Thoracic aorta (tissue), 2 donors: ENCODE data around the gene MYO1D. TPM values are rescaled to one million over a fixed set of nuclear protein-coding genes. Genes with fewer than 3 reads are reported as not detected.

Source experiments
- ATAC-seq: fragments of 150-250 bp; one replicate; pipeline ENCODE4 v1.8.0; 2017; ENCODE audit warnings: low read depth; ENCODE audit not compliant: insufficient number of reproducible peaks, low FRiP score
- DNase-seq: peaks from one replicate; pipeline ENCODE4 v3.0.0-alpha.2; 2020; ENCODE audit warnings: low spot score
- H3K27ac ChIP-seq, 2 donors: fragments of 200-600 bp; sonication (generic); 1 replicate in 1 of 2; 2 replicates in 1 of 2; pipeline ENCODE4 v1.5.1; 2016; ENCODE audit warnings: mild to moderate bottlenecking in 2 of 2, moderate library complexity in 2 of 2
- H3K27me3 ChIP-seq: fragments of 200-600 bp; sonication (generic); replicated peaks from 2 replicates; pipeline ENCODE4 v1.6.0; 2016; ENCODE audit warnings: mild to moderate bottlenecking; ENCODE audit not compliant: insufficient read depth
- H3K36me3 ChIP-seq: fragments of 200-600 bp; sonication (generic); one replicate; pipeline ENCODE4 v1.5.1; 2016
- H3K4me1 ChIP-seq, 2 donors: fragments of 200-600 bp; sonication (generic); 1 replicate in 1 of 2; 2 replicates in 1 of 2; pipeline versions ENCODE4 v1.5.1 to v1.6.0; 2016; ENCODE audit warnings: low read depth in 2 of 2, mild to moderate bottlenecking in 1 of 2; ENCODE audit not compliant: control insufficient read depth in 1 of 2
- H3K4me3 ChIP-seq: fragments of 200-600 bp; sonication (generic); 2 replicates; pipeline ENCODE4 v1.5.1; 2016; ENCODE audit warnings: mild to moderate bottlenecking
- H3K9me3 ChIP-seq: fragments of 200-600 bp; sonication (generic); 2 replicates; pipeline ENCODE4 v1.5.1; 2016
- CTCF ChIP-seq: fragments of 200-600 bp; sonication (generic); IDR thresholded peaks from one replicate; pipeline ENCODE4 v1.5.1; 2019; ENCODE audit warnings: antibody characterized with exemption
- total RNA-seq, 2 donors: library from RNA; depleted of rRNA; stranded (reverse); fragments of >200 nt; gene quantifications; one replicate each; pipeline versions ENCODE4 v1.1.0 to v1.2.3, GENCODE V29; 2016

Gene MYO1D
- total RNA-seq, 2 donors from 2014 or later: 257 to 370 TPM

DNA sequence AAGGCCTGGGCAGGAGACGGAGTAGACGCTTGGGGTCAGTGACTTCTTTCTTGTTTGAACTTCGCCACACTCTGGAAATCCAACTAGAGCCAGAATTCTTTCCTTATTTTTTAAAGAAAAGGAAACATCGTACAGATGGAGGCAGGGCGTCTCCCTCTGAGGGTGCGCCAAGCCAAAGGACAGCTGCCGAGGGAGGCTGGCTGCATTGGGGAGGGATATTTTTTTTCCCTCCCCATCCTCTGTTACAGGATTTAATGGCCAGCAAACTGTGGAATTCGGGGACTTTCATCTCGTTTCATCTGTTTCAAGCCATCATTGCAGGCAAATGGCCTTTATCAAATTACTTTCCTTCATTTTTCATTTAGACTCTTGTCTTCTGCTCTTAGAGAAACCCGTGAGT is 374.2 kb downstream of the MYO1D start:
- ATAC-seq (no peak), DNase-seq (no peak)
- H3K4me1 ChIP-seq: peaks cover 2 to 18% of the 10 kb centered on the region in 2 donors
- H3K36me3 ChIP-seq: no peaks in the 10 kb centered on the region
- H3K9me3 ChIP-seq: no peaks in the 10 kb centered on the region
- no peak overlapping the region for H3K4me3 ChIP-seq
- H3K27me3 ChIP-seq: no peaks in the 10 kb centered on the region
- no peak for TF ChIP-seq CTCF
- no peak overlapping the region for H3K27ac ChIP-seq

- Histone ChIP-seq H3K4me1 (peaks cover 8 to 25% of the 10 kb centered on the region in 2 donors), H3K27ac (no peak overlapping the region), H3K9me3 (no peaks in the 10 kb centered on the region), H3K27me3 (no peaks in the 10 kb centered on the region), H3K4me3 (no peak overlapping the region), H3K36me3 (no peaks in the 10 kb centered on the region)
- DNase-seq (no peak), ATAC-seq (no peak)
- TF ChIP-seq CTCF: no peak
Measured at GRCh38 chr17:32502013-32502412, 374.9 kb downstream of the MYO1D start.

GRCh38 chr17:32498391-32498790 is 378.5 kb downstream of the MYO1D start:
- no peak for DNase-seq
- no peak for ATAC-seq
- Histone ChIP-seq H3K4me1 (peaks cover 30 to 51% of the 10 kb centered on the region in 2 donors), H3K36me3 (peaks cover 9% of the 10 kb centered on the region), H3K9me3 (no peaks in the 10 kb centered on the region), H3K27me3 (no peaks in the 10 kb centered on the region), H3K27ac (peak overlapping the region; percentile 90 to 94), H3K4me3 (no peak overlapping the region)
- TF ChIP-seq CTCF: no peak

GRCh38 chr17:32497431-32498205 is 379.3 kb downstream of the MYO1D start:
- Histone ChIP-seq H3K9me3 (no peaks in the 10 kb centered on the region), H3K4me1 (peaks cover 30 to 44% of the 10 kb centered on the region in 2 donors), H3K27ac (peak overlapping the region; percentile 90 to 94)

More at GRCh38 chr17:32497431-32498205, 379.3 kb downstream of the MYO1D start:
- ATAC-seq: no peak
- Histone ChIP-seq H3K4me3 (no peak overlapping the region), H3K36me3 (peaks cover 10% of the 10 kb centered on the region), H3K27me3 (no peaks in the 10 kb centered on the region)
- no peak for TF ChIP-seq CTCF
- no peak for DNase-seq
